Mesenchymal stem cell (in vitro differentiated cells and primary cell): ENCODE results near the gene PCNT.

ENCODE experiments used
- DNase-seq: peaks from one replicate; pipeline ENCODE4 v3.0.0-alpha.2; 2013
- H2AFZ ChIP-seq: one replicate; pipeline ENCODE4 v1.6.1; 2013; ENCODE audit warnings: low read depth, mild to moderate bottlenecking, control low read depth, inconsistent platforms, low read length, moderate library complexity
- H2AK5ac ChIP-seq: 2 replicates; pipeline ENCODE4 v1.6.1; 2013; ENCODE audit warnings: low read length, moderate library complexity, mild to moderate bottlenecking, inconsistent platforms; ENCODE audit not compliant: severe bottlenecking
- H2BK120ac ChIP-seq: one replicate; pipeline ENCODE4 v1.6.1; 2013; ENCODE audit warnings: low read depth, mild to moderate bottlenecking, inconsistent platforms, low read length, moderate library complexity
- H2BK12ac ChIP-seq, 2 experiments: one replicate each; pipeline ENCODE4 v1.6.1; 2013; ENCODE audit warnings: inconsistent platforms in 2 of 2, low read length in 2 of 2, mild to moderate bottlenecking in 2 of 2, moderate library complexity in 2 of 2, control low read depth in 1 of 2
- H2BK15ac ChIP-seq: one replicate; pipeline ENCODE4 v1.6.1; 2013; ENCODE audit warnings: mild to moderate bottlenecking, low read depth, inconsistent platforms; ENCODE audit not compliant: poor library complexity, severe bottlenecking
- H2BK5ac ChIP-seq: 2 replicates; pipeline ENCODE4 v1.6.1; 2013; ENCODE audit warnings: low read depth, mild to moderate bottlenecking, low read length, control low read depth, inconsistent platforms; ENCODE audit not compliant: poor library complexity, severe bottlenecking
- H3K14ac ChIP-seq, 2 experiments: one replicate each; pipeline ENCODE4 v1.6.1; 2013; ENCODE audit warnings: inconsistent platforms in 2 of 2, low read length in 2 of 2, control low read depth in 1 of 2, mild to moderate bottlenecking in 1 of 2, moderate library complexity in 1 of 2
- H3K18ac ChIP-seq, 2 experiments: one replicate each; pipeline ENCODE4 v1.6.1; 2013; ENCODE audit warnings: inconsistent platforms in 2 of 2, low read length in 2 of 2, control low read depth in 1 of 2, low read depth in 1 of 2, mild to moderate bottlenecking in 1 of 2
- H3K23ac ChIP-seq, 2 experiments: one replicate each; pipeline ENCODE4 v1.6.1; 2013; ENCODE audit warnings: inconsistent platforms in 2 of 2, low read length in 2 of 2, mild to moderate bottlenecking in 2 of 2, moderate library complexity in 2 of 2, control low read depth in 1 of 2
- H3K27ac ChIP-seq: 2 replicates; pipeline ENCODE4 v1.5.1; 2013; ENCODE audit warnings: mild to moderate bottlenecking, moderate library complexity, low read length, control low read depth, inconsistent platforms; ENCODE audit not compliant: poor library complexity, severe bottlenecking
- H3K27me3 ChIP-seq, 2 experiments: 2 replicates each; pipeline versions ENCODE4 v1.6.1 to v1.7.0; 2013; ENCODE audit warnings: low read length in 2 of 2, mild to moderate bottlenecking in 2 of 2, moderate library complexity in 2 of 2, control low read depth in 1 of 2, inconsistent platforms in 1 of 2; ENCODE audit not compliant: control insufficient read depth in 1 of 2, insufficient read depth in 1 of 2
- H3K36me3 ChIP-seq, 2 experiments: 2 replicates each; pipeline versions ENCODE4 v1.6.1 to v1.7.0; 2013; ENCODE audit warnings: low read length in 2 of 2, control low read depth in 1 of 2, inconsistent platforms in 1 of 2, low read depth in 1 of 2, mild to moderate bottlenecking in 1 of 2; ENCODE audit not compliant: insufficient read depth in 2 of 2, control insufficient read depth in 1 of 2
- H3K4ac ChIP-seq, 2 experiments: one replicate each; pipeline ENCODE4 v1.6.1; 2013; ENCODE audit warnings: inconsistent platforms in 2 of 2, low read length in 2 of 2, mild to moderate bottlenecking in 2 of 2, moderate library complexity in 2 of 2, control low read depth in 1 of 2, low read depth in 1 of 2
- H3K4me1 ChIP-seq: 2 replicates; pipeline ENCODE4 v1.6.1; 2013; ENCODE audit warnings: low read depth, low read length, control low read depth; ENCODE audit not compliant: control insufficient read depth, insufficient read depth
- H3K4me2 ChIP-seq: 2 replicates; pipeline ENCODE4 v1.6.1; 2013; ENCODE audit warnings: low read length, mild to moderate bottlenecking, inconsistent platforms; ENCODE audit not compliant: poor library complexity, severe bottlenecking
- H3K4me3 ChIP-seq, 2 experiments: 2 replicates each; pipeline versions ENCODE4 v1.5.1 to v1.7.0; 2013; ENCODE audit warnings: low read length in 2 of 2, mild to moderate bottlenecking in 2 of 2, control low read depth in 1 of 2, low read depth in 1 of 2; ENCODE audit not compliant: insufficient read depth in 1 of 2
- H3K79me1 ChIP-seq: replicated peaks from 2 replicates; pipeline ENCODE4 v1.6.1; 2013; ENCODE audit warnings: mild to moderate bottlenecking, control low read depth, low read length, inconsistent platforms; ENCODE audit not compliant: poor library complexity, severe bottlenecking
- H3K9ac ChIP-seq: 2 replicates; pipeline ENCODE4 v1.7.0; 2013; ENCODE audit warnings: mild to moderate bottlenecking, low read length, moderate library complexity
- H3K9me3 ChIP-seq: 2 replicates; pipeline ENCODE4 v1.7.0; 2013; ENCODE audit warnings: mild to moderate bottlenecking, low read length; ENCODE audit not compliant: control insufficient read depth
- H4K8ac ChIP-seq: one replicate; pipeline ENCODE4 v1.6.1; 2013; ENCODE audit warnings: inconsistent platforms, mild to moderate bottlenecking, low read length, moderate library complexity
- H4K91ac ChIP-seq: one replicate; pipeline ENCODE4 v1.6.1; 2013; ENCODE audit warnings: mild to moderate bottlenecking, low read length, inconsistent platforms
- WGBS: methylation state at CpG from one replicate; pipeline ENCODE4 v1.1.7; 2013; ENCODE audit warnings: mixed read lengths; 5-methylcytosine and 5-hydroxymethylcytosine counted together

PCNT gene

GRCh38 chr21:46492851-46493250, 168.9 kb downstream of the PCNT start:
- peaks cover 38% of the 10 kb centered on the region for H3K79me1 ChIP-seq
- no peak overlapping the region for H4K91ac ChIP-seq
- peaks cover 2% of the 10 kb centered on the region for H3K4me1 ChIP-seq
- WGBS: 95% methylated on average over 5 of the region's 5 CpGs
- peaks cover 30 to 75% of the 10 kb centered on the region in 2 experiments for H3K36me3 ChIP-seq
- no peak overlapping the region for H3K18ac ChIP-seq
- H3K9ac ChIP-seq: no peak overlapping the region
- no peak overlapping the region for H3K27ac ChIP-seq
- no peak overlapping the region for H3K14ac ChIP-seq
- H4K8ac ChIP-seq: no peak overlapping the region
- no peak overlapping the region for H2BK120ac ChIP-seq
- H2BK12ac ChIP-seq: no peak overlapping the region
- no peak overlapping the region for H3K4me3 ChIP-seq
- H2AK5ac ChIP-seq: no peak overlapping the region
- DNase-seq: no peak
- no peak overlapping the region for H3K4me2 ChIP-seq
- no peak overlapping the region for H2AFZ ChIP-seq
- H2BK15ac ChIP-seq: no peak overlapping the region
- no peaks in the 10 kb centered on the region for H3K27me3 ChIP-seq
- H3K4ac ChIP-seq: no peak overlapping the region
- H2BK5ac ChIP-seq: no peak overlapping the region
- no peaks in the 10 kb centered on the region for H3K9me3 ChIP-seq
- H3K23ac ChIP-seq: no peak overlapping the region

DNA sequence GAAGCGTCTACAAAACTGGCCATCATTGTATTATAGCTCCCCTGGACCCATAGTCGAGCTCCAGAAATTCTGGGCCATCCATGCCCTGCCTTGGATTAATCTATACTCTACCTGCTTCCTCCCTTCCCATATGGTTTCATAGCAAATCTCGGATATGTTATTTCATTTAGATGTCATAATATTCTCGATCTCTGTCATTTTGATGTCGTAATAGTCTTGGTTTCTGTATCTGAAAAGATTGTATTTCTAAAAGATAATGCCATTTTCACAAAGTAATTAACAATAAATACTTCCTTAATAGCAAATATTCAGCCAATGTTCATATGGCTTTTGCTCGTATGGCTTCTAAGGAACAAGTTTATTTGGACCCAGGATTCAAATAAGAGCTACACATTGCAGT, 169.9 kb downstream of the PCNT start:
- Histone ChIP-seq H3K36me3 (peaks cover 39 to 79% of the 10 kb centered on the region in 2 experiments), H2AFZ (no peak overlapping the region), H3K27ac (no peak overlapping the region), H2BK15ac (no peak overlapping the region), H2BK5ac (no peak overlapping the region), H3K4me3 (no peak overlapping the region), H3K4me2 (no peak overlapping the region), H3K79me1 (peaks cover 38% of the 10 kb centered on the region), H3K14ac (no peak overlapping the region), H2BK120ac (no peak overlapping the region), H3K18ac (no peak overlapping the region), H2BK12ac (no peak overlapping the region), H3K27me3 (no peaks in the 10 kb centered on the region), H2AK5ac (no peak overlapping the region), H4K8ac (no peak overlapping the region), H4K91ac (no peak overlapping the region), H3K4me1 (peaks cover 12% of the 10 kb centered on the region), H3K9ac (no peak overlapping the region), H3K4ac (no peak overlapping the region), H3K9me3 (no peaks in the 10 kb centered on the region), H3K23ac (no peak overlapping the region)
- no peak for DNase-seq
- 100% methylated on average over 3 of the region's 6 CpGs for WGBS
